ENCODE data around the gene ALDH16A1. TPM values are rescaled to one million over a fixed set of nuclear protein-coding genes. Genes with fewer than 3 reads are reported as not detected.

The ALDH16A1 gene
- total and polyA plus RNA-seq, 4 donors: 4.8 to 62.4 (median 20.4) TPM

- peaks cover 0 to 5% of the 10 kb centered on the region in 2 donors for H3K27me3 ChIP-seq (ENCODE audit: control insufficient read depth in 1 of 2, insufficient read depth in 2 of 2, low read length in 1 of 2)
- no peaks in the 10 kb centered on the region for H3K9me3 ChIP-seq (ENCODE audit: control insufficient read depth, low read length)
- no peak overlapping the region for H3K4me3 ChIP-seq (ENCODE audit: low read length in 2 of 2)
- H3K4me1 ChIP-seq (ENCODE audit: control insufficient read depth in 1 of 2, insufficient read depth in 2 of 2, low read length in 2 of 2): no peaks in the 10 kb centered on the region
- intact Hi-C loops (cut with DNase I): no loop called here
- WGBS, 2 donors: 27 to 45% methylated on average over 2 to 3 of the region's 3 CpGs
- ATAC-seq (ENCODE audit: low FRiP score) (no peak), DNase-seq (no peak)
- H3K36me3 ChIP-seq (ENCODE audit: control insufficient read depth in 1 of 2, insufficient read depth in 2 of 2, low read length in 1 of 2): no peaks in the 10 kb centered on the region
- no peak overlapping the region for H3K27ac ChIP-seq (ENCODE audit: low read depth in 1 of 2, low read length in 2 of 2)
Observed at GRCh38 chr19:49421878-49422202, 31.2 kb upstream of the ALDH16A1 start.

- Histone ChIP-seq H3K36me3 (ENCODE audit: control insufficient read depth in 1 of 2, insufficient read depth in 2 of 2, low read length in 1 of 2) (no peaks in the 10 kb centered on the region), H3K27ac (ENCODE audit: low read depth in 1 of 2, low read length in 2 of 2) (no peak overlapping the region), H3K4me1 (ENCODE audit: control insufficient read depth in 1 of 2, insufficient read depth in 2 of 2, low read length in 2 of 2) (no peaks in the 10 kb centered on the region), H3K9me3 (ENCODE audit: control insufficient read depth, low read length) (no peaks in the 10 kb centered on the region), H3K27me3 (ENCODE audit: control insufficient read depth in 1 of 2, insufficient read depth in 2 of 2, low read length in 1 of 2) (peaks cover 0 to 5% of the 10 kb centered on the region in 2 donors), H3K4me3 (ENCODE audit: low read length in 2 of 2) (no peak overlapping the region)
- ATAC-seq (ENCODE audit: low FRiP score) (peak; percentile 54), DNase-seq (peak in 1 of 2 donors; percentile 84)
- WGBS, 2 donors: 2 to 3% methylated on average over 58 of the region's 58 CpGs
- intact Hi-C loops (cut with DNase I): no loop called here
Observed at GRCh38 chr19:49422407-49423070, 30.5 kb upstream of the ALDH16A1 start.

- no peak for DNase-seq
- Histone ChIP-seq H3K4me3 (ENCODE audit: low read length in 2 of 2) (no peak within 1 kb of the TSS), H3K27ac (ENCODE audit: low read depth in 1 of 2, low read length in 2 of 2) (no peak within 1 kb of the TSS), H3K36me3 (ENCODE audit: control insufficient read depth in 1 of 2, insufficient read depth in 2 of 2, low read length in 1 of 2) (no peaks in the 10 kb centered on the region), H3K4me1 (ENCODE audit: control insufficient read depth in 1 of 2, insufficient read depth in 2 of 2, low read length in 2 of 2) (no peaks in the 10 kb centered on the region), H3K9me3 (ENCODE audit: control insufficient read depth, low read length) (no peaks in the 10 kb centered on the region), H3K27me3 (ENCODE audit: control insufficient read depth in 1 of 2, insufficient read depth in 2 of 2, low read length in 1 of 2) (peaks cover 0 to 5% of the 10 kb centered on the region in 2 donors)
- ATAC-seq (ENCODE audit: low FRiP score): no peak
- 6 to 8% methylated on average over 42 of the region's 42 CpGs for WGBS, 2 donors
- intact Hi-C loops (cut with DNase I): no loop called here
Observed at GRCh38 chr19:49423071-49423984, 29.7 kb upstream of the ALDH16A1 start, which contains the start of gene PTH2. PTH2 (minus strand) TSS chr19:49423441; CDS start chr19:49423339, 102 bp downstream.

- no peaks in the 10 kb centered on the region for H3K4me1 ChIP-seq (ENCODE audit: control insufficient read depth in 1 of 2, insufficient read depth in 2 of 2, low read length in 2 of 2)
- intact Hi-C loops (cut with DNase I): no loop called here
Observed at GRCh38 chr19:49423985-49424303, 29.1 kb upstream of the ALDH16A1 start.

DNA sequence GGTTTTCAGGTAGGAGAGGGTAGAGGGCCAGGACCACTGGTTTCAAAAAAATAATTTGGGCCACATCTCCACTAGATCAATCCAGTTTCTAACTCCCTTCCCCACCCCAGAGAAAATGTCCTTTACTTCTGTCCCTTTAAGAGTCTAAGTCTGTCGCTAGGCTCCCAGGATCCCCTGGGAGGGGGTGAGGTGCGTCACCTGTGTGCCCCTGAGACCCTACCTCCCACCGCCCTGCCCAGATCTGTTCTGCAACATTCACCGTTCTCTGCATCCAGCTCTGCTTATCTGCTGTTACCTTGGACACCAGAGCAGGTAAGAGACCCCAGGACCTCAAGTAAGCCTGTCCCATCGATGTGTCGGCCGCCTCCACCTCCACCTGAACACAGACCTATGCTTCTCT, 27.8 kb upstream of the ALDH16A1 start, which contains the start of gene GFY:
GFY (plus strand) TSS at position 211 of the 400 bp plus-strand sequence. CDS start 1,043 bp downstream, outside the sequence.
- 50 to 53% methylated on average over 7 of the region's 7 CpGs for WGBS, 2 donors
- Histone ChIP-seq H3K4me3 (ENCODE audit: low read length in 2 of 2) (no peak within 1 kb of the TSS), H3K4me1 (ENCODE audit: control insufficient read depth in 1 of 2, insufficient read depth in 2 of 2, low read length in 2 of 2) (no peaks in the 10 kb centered on the region), H3K27ac (ENCODE audit: low read depth in 1 of 2, low read length in 2 of 2) (no peak within 1 kb of the TSS), H3K27me3 (ENCODE audit: control insufficient read depth in 1 of 2, insufficient read depth in 2 of 2, low read length in 1 of 2) (peaks cover 0 to 5% of the 10 kb centered on the region in 2 donors), H3K36me3 (ENCODE audit: control insufficient read depth in 1 of 2, insufficient read depth in 2 of 2, low read length in 1 of 2) (no peaks in the 10 kb centered on the region), H3K9me3 (ENCODE audit: control insufficient read depth, low read length) (no peaks in the 10 kb centered on the region)
- ATAC-seq (ENCODE audit: low FRiP score): no peak
- no peak for DNase-seq
- intact Hi-C loops (cut with DNase I): no loop called here

More at GRCh38 chr19:49423985-49424303, 29.1 kb upstream of the ALDH16A1 start:
- Histone ChIP-seq H3K4me3 (ENCODE audit: low read length in 2 of 2) (no peak overlapping the region), H3K9me3 (ENCODE audit: control insufficient read depth, low read length) (no peaks in the 10 kb centered on the region), H3K36me3 (ENCODE audit: control insufficient read depth in 1 of 2, insufficient read depth in 2 of 2, low read length in 1 of 2) (no peaks in the 10 kb centered on the region), H3K27me3 (ENCODE audit: control insufficient read depth in 1 of 2, insufficient read depth in 2 of 2, low read length in 1 of 2) (peaks cover 0 to 5% of the 10 kb centered on the region in 2 donors), H3K27ac (ENCODE audit: low read depth in 1 of 2, low read length in 2 of 2) (no peak overlapping the region)
- no peak for ATAC-seq (ENCODE audit: low FRiP score)
- WGBS, 2 donors: 7 to 13% methylated on average over 3 of the region's 3 CpGs
- no peak for DNase-seq

- Histone ChIP-seq H3K9me3 (ENCODE audit: control insufficient read depth, low read length) (no peaks in the 10 kb centered on the region), H3K36me3 (ENCODE audit: control insufficient read depth in 1 of 2, insufficient read depth in 2 of 2, low read length in 1 of 2) (no peaks in the 10 kb centered on the region), H3K27ac (ENCODE audit: low read depth in 1 of 2, low read length in 2 of 2) (no peak overlapping the region), H3K4me3 (ENCODE audit: low read length in 2 of 2) (no peak overlapping the region), H3K27me3 (ENCODE audit: control insufficient read depth in 1 of 2, insufficient read depth in 2 of 2, low read length in 1 of 2) (peaks cover 0 to 5% of the 10 kb centered on the region in 2 donors), H3K4me1 (ENCODE audit: control insufficient read depth in 1 of 2, insufficient read depth in 2 of 2, low read length in 2 of 2) (no peaks in the 10 kb centered on the region)
- no peak for ATAC-seq (ENCODE audit: low FRiP score)
- WGBS, 2 donors: 2 to 3% methylated on average over 27 to 30 of the region's 30 CpGs
- no peak for DNase-seq
- intact Hi-C loops (cut with DNase I): no loop called here
Observed at GRCh38 chr19:49425922-49426592, 27.0 kb upstream of the ALDH16A1 start.

- DNase-seq: no peak
- Histone ChIP-seq H3K4me1 (ENCODE audit: control insufficient read depth in 1 of 2, insufficient read depth in 2 of 2, low read length in 2 of 2) (no peaks in the 10 kb centered on the region), H3K27ac (ENCODE audit: low read depth in 1 of 2, low read length in 2 of 2) (no peak overlapping the region), H3K9me3 (ENCODE audit: control insufficient read depth, low read length) (no peaks in the 10 kb centered on the region), H3K4me3 (ENCODE audit: low read length in 2 of 2) (no peak overlapping the region), H3K36me3 (ENCODE audit: control insufficient read depth in 1 of 2, insufficient read depth in 2 of 2, low read length in 1 of 2) (no peaks in the 10 kb centered on the region), H3K27me3 (ENCODE audit: control insufficient read depth in 1 of 2, insufficient read depth in 2 of 2, low read length in 1 of 2) (peaks cover 0 to 5% of the 10 kb centered on the region in 2 donors)
- intact Hi-C loops (cut with DNase I): no loop called here
- 53 to 57% methylated on average over 12 of the region's 12 CpGs for WGBS, 2 donors
- no peak for ATAC-seq (ENCODE audit: low FRiP score)
Observed at GRCh38 chr19:49427339-49427738, 25.7 kb upstream of the ALDH16A1 start.

DNA sequence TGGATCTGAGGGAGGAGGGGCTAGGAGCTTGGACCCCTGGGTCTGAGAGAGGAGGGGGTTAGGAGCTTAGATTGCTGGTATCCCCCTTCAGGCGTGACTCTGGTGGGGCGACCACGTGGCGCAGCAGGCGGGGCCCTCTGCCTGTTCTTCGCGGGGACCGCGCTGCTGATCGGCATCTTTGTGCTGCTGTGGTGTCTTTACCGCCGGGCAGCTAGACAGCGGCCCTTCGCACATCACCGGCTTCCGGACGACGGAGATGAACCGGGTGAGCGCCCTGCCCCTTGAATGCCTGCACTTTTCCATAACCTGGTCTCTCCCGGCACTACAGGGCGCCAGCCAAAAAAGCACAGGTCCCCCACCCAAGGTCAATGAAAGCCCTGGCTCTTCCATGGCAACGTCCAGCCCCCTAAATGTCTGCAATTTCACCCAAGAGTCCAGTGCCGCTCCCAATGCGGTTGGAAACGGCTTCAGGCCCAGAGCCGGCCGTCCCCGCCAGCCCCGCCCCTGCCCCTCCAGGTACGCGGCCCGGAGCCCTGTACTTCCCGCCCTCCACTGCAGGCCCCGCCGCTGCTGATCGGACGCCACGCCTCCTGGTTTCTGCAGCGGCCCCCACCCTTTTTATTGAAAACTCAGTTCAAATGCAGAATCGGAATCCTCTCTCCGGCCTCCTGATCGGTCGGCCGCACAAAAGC, 25.0 kb upstream of the ALDH16A1 start:
- H3K4me1 ChIP-seq (ENCODE audit: control insufficient read depth in 1 of 2, insufficient read depth in 2 of 2, low read length in 2 of 2): no peaks in the 10 kb centered on the region
- no peaks in the 10 kb centered on the region for H3K36me3 ChIP-seq (ENCODE audit: control insufficient read depth in 1 of 2, insufficient read depth in 2 of 2, low read length in 1 of 2)
- 1 to 2% methylated on average over 45 of the region's 45 CpGs for WGBS, 2 donors
- DNase-seq: no peak
- H3K27me3 ChIP-seq (ENCODE audit: control insufficient read depth in 1 of 2, insufficient read depth in 2 of 2, low read length in 1 of 2): peaks cover 0 to 5% of the 10 kb centered on the region in 2 donors
- intact Hi-C loops (cut with DNase I): no loop called here
- no peak overlapping the region for H3K4me3 ChIP-seq (ENCODE audit: low read length in 2 of 2)
- no peak overlapping the region for H3K27ac ChIP-seq (ENCODE audit: low read depth in 1 of 2, low read length in 2 of 2)
- no peak for ATAC-seq (ENCODE audit: low FRiP score)
- no peaks in the 10 kb centered on the region for H3K9me3 ChIP-seq (ENCODE audit: control insufficient read depth, low read length)
